Naive thymus-derived CD4-positive, alpha-beta T cell (primary cell): ENCODE data around the gene ARL11. TPM values are rescaled to one million over a fixed set of nuclear protein-coding genes. Genes with fewer than 3 reads are reported as not detected.

ENCODE experiments used
- ATAC-seq: fragments of 150-1000 bp; cut with Tn5 transposase; 2 replicates; pipeline ENCODE4 v1.10.0; 2021; ENCODE audit warnings: mild to moderate bottlenecking, moderate library complexity
- CTCF ChIA-PET: fragments of 350-600 bp; sonication (Branson Sonifier 250); formaldehyde crosslinking; loops from one replicate; lab custom pipeline; 2021; ENCODE audit warnings: antibody characterized with exemption; lab: Charles Lee
- POLR2A ChIA-PET: fragments of 350-600 bp; sonication (Branson Sonifier 250); formaldehyde crosslinking; loops from one replicate; lab custom pipeline; 2021; ENCODE audit warnings: antibody characterized with exemption, inconsistent platforms; lab: Charles Lee
- DNase-seq, 9 donors: peaks; one replicate each; pipeline versions ENCODE4 v3.0.0 to v3.0.0-alpha.2; 2020 to 2022; ENCODE audit warnings: mixed read lengths in 1 of 9
- H3K27ac ChIP-seq: one replicate; pipeline ENCODE4 v1.7.0; 2013; ENCODE audit warnings: mild to moderate bottlenecking, low read depth, low read length, moderate library complexity
- H3K27me3 ChIP-seq, 2 donors: one replicate each; pipeline ENCODE4 v1.7.0; 2013; ENCODE audit warnings: low read length in 2 of 2, mild to moderate bottlenecking in 2 of 2, moderate library complexity in 2 of 2; ENCODE audit not compliant: control insufficient read depth in 2 of 2, insufficient read depth in 2 of 2
- H3K36me3 ChIP-seq, 3 experiments: 1 replicate in 2 of 3; 2 replicates in 1 of 3; pipeline ENCODE4 v1.7.0; 2013; ENCODE audit warnings: low read length in 3 of 3, mild to moderate bottlenecking in 3 of 3, moderate library complexity in 1 of 3; ENCODE audit not compliant: insufficient read depth in 3 of 3, control insufficient read depth in 2 of 3
- H3K4me1 ChIP-seq, 2 donors: one replicate each; pipeline ENCODE4 v1.7.0; 2013; ENCODE audit warnings: low read length in 2 of 2, mild to moderate bottlenecking in 2 of 2, moderate library complexity in 1 of 2; ENCODE audit not compliant: control insufficient read depth in 2 of 2, insufficient read depth in 2 of 2
- H3K4me3 ChIP-seq: 2 replicates; pipeline ENCODE4 v1.7.0; 2013; ENCODE audit warnings: mild to moderate bottlenecking, low read length
- H3K9me3 ChIP-seq, 3 experiments: 1 replicate in 2 of 3; 2 replicates in 1 of 3; pipeline ENCODE4 v1.7.0; 2013; ENCODE audit warnings: low read length in 3 of 3; ENCODE audit not compliant: control insufficient read depth in 2 of 3
- H3K27ac Mint-ChIP-seq, 9 donors: one replicate each; pipeline ENCODE4 v1.8.0; 2020 to 2022; ENCODE audit warnings: mixed read lengths in 9 of 9, mild to moderate bottlenecking in 8 of 9, moderate library complexity in 5 of 9, inconsistent platforms in 2 of 9
- H3K27me3 Mint-ChIP-seq, 5 donors: one replicate each; pipeline ENCODE4 v1.8.0; 2021 to 2022; ENCODE audit warnings: mixed read lengths in 5 of 5, mild to moderate bottlenecking in 1 of 5
- H3K36me3 Mint-ChIP-seq, 5 donors: one replicate each; pipeline ENCODE4 v1.8.0; 2020 to 2022; ENCODE audit warnings: mixed read lengths in 5 of 5, mild to moderate bottlenecking in 3 of 5, inconsistent platforms in 1 of 5
- H3K4me1 Mint-ChIP-seq, 7 donors: one replicate each; pipeline ENCODE4 v1.8.0; 2020 to 2022; ENCODE audit warnings: mixed read lengths in 7 of 7, mild to moderate bottlenecking in 3 of 7, inconsistent platforms in 1 of 7
- H3K4me3 Mint-ChIP-seq, 10 donors: one replicate each; pipeline ENCODE4 v1.8.0; 2020 to 2022; ENCODE audit warnings: mild to moderate bottlenecking in 10 of 10, mixed read lengths in 10 of 10, moderate library complexity in 6 of 10, inconsistent platforms in 2 of 10
- H3K9me3 Mint-ChIP-seq, 11 donors: one replicate each; pipeline ENCODE4 v1.8.0; 2020 to 2022; ENCODE audit warnings: mixed read lengths in 11 of 11, mild to moderate bottlenecking in 4 of 11, inconsistent platforms in 1 of 11, moderate library complexity in 1 of 11
- intact Hi-C, 2 donors: fragments of 100-400 bp; cut with micrococcal nuclease; formaldehyde crosslinking; loops; one replicate each; pipeline ENCODE4 v1.15.1; 2023
- polyA plus RNA-seq, 2 donors: library from polyadenylated mRNA; unstranded; fragments of 300-500 nt; fragmentation: Illumina TruSeq; gene quantifications; one replicate each; pipeline ENCODE4 v1.2.3, GENCODE V29; 2021
- total RNA-seq, 6 experiments: library from RNA in 5 of 6; stranded (reverse) in 5 of 6; gene quantifications; 1 replicate in 5 of 6; 2 replicates in 1 of 6; pipeline ENCODE4 v1.2.3 and lab custom pipeline; 2021 to 2026

Gene ARL11
- total and polyA plus RNA-seq, 7 experiments from 2014 or later, result 0.30 to 3.4 (median 0.92) TPM

DNA sequence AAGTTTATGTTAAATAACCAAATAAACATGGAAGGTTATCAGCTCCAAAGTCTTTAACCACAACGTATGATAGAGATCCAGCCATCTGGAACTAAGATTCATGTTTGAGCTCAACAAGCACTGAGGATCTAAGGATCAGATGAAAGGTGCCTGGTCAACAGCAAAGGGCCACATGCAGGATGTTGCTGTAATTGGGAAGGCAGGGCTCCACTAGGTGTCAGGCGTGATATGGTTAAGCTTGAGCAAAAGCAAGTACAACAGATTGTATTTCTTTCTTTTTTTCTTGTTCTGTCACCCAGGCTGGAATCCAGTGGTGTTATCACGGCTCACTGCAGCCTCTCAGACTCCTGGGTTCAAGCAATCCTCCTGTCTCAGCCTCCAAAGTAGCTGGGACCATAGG is 50.9 kb downstream of the ARL11 start:
- Histone ChIP-seq H3K4me1 (no peaks in the 10 kb centered on the region), H3K27me3 (no peaks in the 10 kb centered on the region), H3K36me3 (peaks cover 0 to 2% (median 0%) of the 10 kb centered on the region in 3 experiments), H3K27ac (no peak overlapping the region), H3K9me3 (no peaks in the 10 kb centered on the region), H3K4me3 (no peak overlapping the region)
- peak in 3 of 9 donors; percentile 6 to 19 (median 8) for DNase-seq
- POLR2A ChIA-PET, result no interaction called here
- intact Hi-C loops, result loop anchor here (1.0 kb wide), 1 partner anchor 169 kb away; no protein-coding TSS in a partner anchor
- ATAC-seq, result no peak
- CTCF ChIA-PET, result interaction anchor here (0.7 to 1.3 kb wide), 4 partner anchors 14 to 124 kb away, joined by 3 to 4 read pairs (median 4); no protein-coding TSS in a partner anchor
- H3K36me3 Mint-ChIP-seq, result peaks cover 5 to 35% (median 18%) of the 10 kb centered on the region in 5 donors
- H3K27me3 Mint-ChIP-seq, result no peaks in the 10 kb centered on the region
- H3K9me3 Mint-ChIP-seq, result peaks cover 0 to 1% (median 0%) of the 10 kb centered on the region in 11 donors
- H3K4me1 Mint-ChIP-seq, result peaks cover 4 to 41% (median 17%) of the 10 kb centered on the region in 7 donors
- no peak overlapping the region for H3K4me3 Mint-ChIP-seq
- no peak overlapping the region for H3K27ac Mint-ChIP-seq

DNA sequence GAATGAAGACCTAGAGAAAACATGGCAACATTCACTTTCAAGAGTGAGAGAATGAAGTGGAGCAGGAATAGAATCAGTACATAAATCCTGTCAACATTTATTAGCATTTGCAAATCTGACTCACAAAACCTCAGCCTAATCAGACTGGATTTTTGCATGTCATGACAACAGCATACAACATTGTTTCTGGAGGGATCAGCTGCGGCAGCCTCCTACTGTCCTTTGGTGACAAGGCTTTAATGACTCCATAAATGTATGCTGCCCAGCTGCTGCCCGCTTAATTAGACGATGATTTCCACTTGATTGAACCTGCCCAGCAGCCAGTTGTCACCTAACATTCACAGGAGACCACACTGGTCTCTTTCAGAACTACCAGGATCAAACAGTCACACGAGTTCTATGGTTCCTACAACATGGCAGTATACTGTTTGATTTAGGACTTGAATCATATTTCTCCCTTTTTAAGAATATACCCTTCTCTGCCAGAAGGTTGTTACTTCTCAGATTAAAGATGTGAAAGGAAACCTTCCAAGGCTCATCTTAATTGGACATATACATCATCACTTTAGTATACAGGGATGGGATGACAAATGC is 53.6 kb downstream of the ARL11 start:
- ChIA-PET POLR2A (no interaction called here), CTCF (interaction anchor here (0.8 to 1.2 kb wide), 2 partner anchors 18 to 111 kb away, joined by 3 read pairs; partner anchors contain the start of gene KPNA3)
- Mint-ChIP-seq H3K4me1 (peaks cover 6 to 51% (median 32%) of the 10 kb centered on the region in 7 donors), H3K27me3 (no peaks in the 10 kb centered on the region), H3K9me3 (peaks cover 0 to 1% (median 0%) of the 10 kb centered on the region in 11 donors), H3K4me3 (no peak overlapping the region), H3K36me3 (peaks cover 0 to 35% (median 10%) of the 10 kb centered on the region in 5 donors), H3K27ac (peak overlapping the region in 3 of 9 donors; percentile 42 to 66 (median 59))
- ATAC-seq (no peak), DNase-seq (no peak)
- Histone ChIP-seq H3K9me3 (no peaks in the 10 kb centered on the region), H3K36me3 (peaks cover 0 to 4% (median 0%) of the 10 kb centered on the region in 3 experiments), H3K27me3 (no peaks in the 10 kb centered on the region), H3K4me1 (no peaks in the 10 kb centered on the region), H3K27ac (no peak overlapping the region), H3K4me3 (no peak overlapping the region)
- intact Hi-C loops, result no loop called here

Other genes starting within 250 kb of the ARL11 start
- 1 to 10 TPM; 2.9 to 5.9 (median 4.6) TPM for gene CAB39L, start 184.4 kb upstream of the ARL11 start, total RNA-seq
- 1 to 10 TPM; 4.3 to 4.9 TPM for gene CAB39L, start 184.4 kb upstream of the ARL11 start, polyA plus RNA-seq
- 10 to 100 TPM; 16.7 to 30.0 (median 20.3) TPM for gene SETDB2, start 184.2 kb upstream of the ARL11 start, total RNA-seq
- gene SETDB2, start 184.2 kb upstream of the ARL11 start, polyA plus RNA-seq, result 10 to 100 TPM; 14.3 to 15.0 TPM
- gene PHF11, start 132.6 kb upstream of the ARL11 start, total RNA-seq, result 100 to 1,000 TPM in 4 of 5 experiments, 10 to 100 TPM in 1; 96.0 to 132 (median 126) TPM
- gene PHF11, start 132.6 kb upstream of the ARL11 start, polyA plus RNA-seq, result 10 to 100 TPM; 80.6 to 88.4 TPM
- gene RCBTB1, start 42.9 kb upstream of the ARL11 start, total RNA-seq, result 10 to 100 TPM; 16.3 to 22.2 (median 20.4) TPM
- 10 to 100 TPM in 1 of 2 donors, 1 to 10 TPM in 1; 8.1 to 12.9 TPM for gene RCBTB1, start 42.9 kb upstream of the ARL11 start, polyA plus RNA-seq
- 10 to 100 TPM; 13.3 to 34.9 (median 20.4) TPM for gene EBPL, start 63.0 kb downstream of the ARL11 start, total RNA-seq
- 10 to 100 TPM; 60.7 to 74.6 TPM for gene EBPL, start 63.0 kb downstream of the ARL11 start, polyA plus RNA-seq
- 10 to 100 TPM; 17.0 to 38.7 (median 19.6) TPM for gene KPNA3, start 164.2 kb downstream of the ARL11 start, total RNA-seq
- gene KPNA3, start 164.2 kb downstream of the ARL11 start, polyA plus RNA-seq, result 10 to 100 TPM; 19.6 to 23.0 TPM